ENCODE results near the gene SPTLC1.
A peak's percentile ranks its signal among the peaks of the same experiment; 100 is the strongest.
"Not testable (repeated sequence)": the region's sequence is repeated elsewhere in the genome, so short reads cannot be mapped to it uniquely, and the experiment has no call there.

Gene SPTLC1

GRCh38 chr9:92115071-92115858 is at the start of gene SPTLC1:
Gene SPTLC1 (minus strand): TSS chr9:92115413. CDS start chr9:92115370, 43 bp downstream.
- DNase-seq (ENCODE audit: low read depth): peak; percentile 64

DNA sequence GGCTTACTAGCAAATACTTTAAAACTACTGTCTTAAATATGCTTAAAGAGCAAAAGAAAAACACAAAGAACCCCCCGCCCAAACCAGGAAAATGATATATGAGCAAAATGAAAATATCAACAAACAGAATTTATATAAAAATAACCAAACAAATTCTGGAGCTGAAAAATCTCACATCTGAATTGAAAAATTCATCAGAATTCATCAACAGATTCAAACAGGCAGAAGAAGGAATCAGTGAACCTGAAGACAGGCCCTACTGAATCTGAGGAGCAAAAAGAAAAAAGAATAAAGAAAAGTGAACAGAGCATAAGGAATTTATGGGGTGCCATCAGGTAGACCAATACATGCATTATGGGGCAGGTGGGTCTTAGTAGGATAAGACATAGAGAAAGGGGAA is 49.8 kb upstream of the SPTLC1 start:
- no peak for DNase-seq (ENCODE audit: low read depth)

GRCh38 chr9:92164490-92164889 is 49.3 kb upstream of the SPTLC1 start:
- DNase-seq (ENCODE audit: low read depth): no peak

DNA sequence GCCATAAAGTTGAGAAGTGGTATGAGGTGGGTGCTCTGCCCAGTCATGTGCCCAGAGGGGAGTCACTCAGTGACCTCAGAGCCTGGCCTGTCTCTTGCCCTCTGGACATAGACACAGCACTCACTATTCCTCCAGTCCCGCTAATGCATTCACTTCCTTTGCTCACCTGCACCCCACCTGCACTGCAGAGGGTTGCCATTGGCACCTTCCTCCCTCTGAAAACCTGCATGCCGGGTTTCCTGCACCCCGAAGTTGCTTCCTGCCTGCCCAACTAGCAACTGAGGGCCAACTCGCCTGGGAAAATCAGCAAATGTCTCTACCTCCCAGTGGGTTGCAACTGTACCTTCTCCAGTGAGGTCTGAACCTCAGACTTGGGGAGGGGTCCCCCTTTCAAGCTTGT is 48.1 kb upstream of the SPTLC1 start:
- DNase-seq (ENCODE audit: low read depth): no peak

GRCh38 chr9:92160786-92161185 is 45.6 kb upstream of the SPTLC1 start:
- no peak for DNase-seq (ENCODE audit: low read depth)

DNA sequence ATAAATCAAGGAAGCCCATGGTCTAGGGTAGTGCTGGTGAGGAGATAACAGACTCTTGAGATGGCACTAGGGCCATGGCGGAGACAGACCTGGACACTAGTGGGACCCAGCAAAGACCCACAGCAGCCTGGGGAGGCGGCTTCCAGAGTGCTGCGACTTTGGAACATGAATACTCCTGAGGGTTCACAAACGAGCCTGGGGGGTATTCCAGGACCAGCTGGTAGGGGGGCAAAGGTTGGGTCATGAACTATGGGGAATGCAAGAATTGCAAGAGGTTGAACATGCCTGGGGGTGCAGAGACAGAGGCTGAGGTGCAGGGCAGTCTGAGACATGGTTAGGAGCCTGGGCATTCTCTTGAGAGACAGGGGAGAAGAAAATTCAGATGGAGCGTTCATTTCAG is 43.8 kb upstream of the SPTLC1 start:
- DNase-seq (ENCODE audit: low read depth): no peak

DNA sequence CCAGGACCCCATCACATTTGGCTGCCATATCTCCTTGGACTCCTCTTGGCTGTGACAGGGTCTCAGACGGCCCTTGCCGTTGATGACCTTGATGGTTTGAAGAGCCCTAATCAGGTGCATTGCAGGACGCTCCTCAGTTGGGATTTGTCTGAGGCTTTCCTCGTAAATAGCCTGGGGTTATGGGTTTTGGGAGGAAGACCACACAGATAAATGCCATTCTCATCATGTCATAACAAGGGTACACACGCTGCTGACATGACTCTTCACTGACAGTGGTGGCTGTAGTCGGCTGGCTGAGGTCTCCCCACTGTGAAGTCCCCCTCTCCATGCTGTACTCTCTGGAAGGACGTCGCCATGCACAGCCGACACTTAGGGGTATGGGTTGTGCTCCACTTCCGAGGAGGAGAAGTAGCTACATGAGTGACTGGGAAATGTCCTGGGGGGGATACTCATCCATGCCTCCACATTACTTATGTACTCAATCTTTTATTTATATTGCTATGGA is 42.9 kb upstream of the SPTLC1 start:
- DNase-seq (ENCODE audit: low read depth): no peak

DNA sequence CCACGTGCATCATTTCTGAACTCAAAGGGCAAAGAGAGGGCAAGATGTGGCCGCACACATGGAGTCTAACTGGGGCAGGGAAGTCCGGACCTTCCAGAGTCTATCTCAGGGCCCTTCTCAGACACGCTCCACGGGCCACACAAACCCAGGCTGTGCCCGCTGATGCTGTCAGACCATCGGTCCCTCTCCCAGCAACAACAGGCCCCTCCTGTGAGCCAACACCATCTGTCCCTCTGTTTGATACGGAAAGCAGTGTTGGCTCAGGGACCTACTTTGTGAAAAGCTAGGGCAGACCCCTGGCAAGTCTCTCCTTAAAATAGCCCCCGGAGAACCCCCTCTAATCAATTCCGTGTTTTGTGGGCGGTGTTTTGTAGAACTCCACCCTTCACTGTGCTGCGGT is 40.5 kb upstream of the SPTLC1 start:
- DNase-seq (ENCODE audit: low read depth): not testable (repeated sequence)

GRCh38 chr9:92155221-92155620 is 40.0 kb upstream of the SPTLC1 start:
- no peak for DNase-seq (ENCODE audit: low read depth)

DNA sequence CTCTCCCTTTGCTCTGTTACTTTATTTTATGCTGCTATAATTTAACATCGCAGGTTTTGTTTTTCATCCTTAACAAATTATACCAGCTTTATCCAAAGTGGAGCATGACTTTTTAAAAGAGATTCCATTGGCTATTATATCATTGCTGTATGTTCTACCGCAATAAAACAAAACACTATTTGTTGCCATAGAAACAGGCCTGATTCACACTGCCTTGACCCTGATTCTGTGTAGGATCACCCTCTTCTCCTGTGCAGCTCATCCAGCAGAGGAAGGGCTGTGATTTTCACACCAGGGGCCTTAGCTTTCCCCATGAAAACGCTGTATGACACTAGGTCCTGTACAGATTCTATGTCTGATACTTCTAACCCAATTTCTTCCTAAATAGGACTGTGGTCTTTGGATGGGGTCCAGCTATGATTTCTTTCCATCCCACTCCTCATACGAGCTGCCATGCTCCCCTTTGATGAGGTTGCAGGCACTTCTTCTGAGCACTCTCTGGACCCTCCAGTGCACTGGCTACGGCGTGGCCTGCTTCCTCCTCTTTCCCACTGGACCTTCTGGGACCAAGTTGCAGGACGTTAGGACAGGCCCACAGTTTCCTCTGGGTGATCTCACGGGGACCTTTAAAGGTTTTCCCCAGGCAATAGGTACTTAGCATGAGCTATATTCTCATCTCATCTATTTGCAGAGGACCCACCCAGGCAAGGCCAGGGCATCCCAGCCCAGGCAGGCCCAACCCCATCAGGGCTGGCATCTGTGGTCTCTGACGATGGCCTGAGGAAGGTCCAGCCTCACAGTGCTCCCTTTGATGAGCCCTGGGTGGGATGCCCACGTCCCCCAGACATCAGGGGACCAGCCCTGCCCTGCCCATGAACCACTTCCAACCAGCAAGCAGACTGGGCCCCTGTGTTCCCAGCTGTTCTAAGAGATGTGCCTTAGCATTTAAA is 38.5 kb upstream of the SPTLC1 start:
- DNase-seq (ENCODE audit: low read depth): peak; percentile 74

- peak; percentile 42 for DNase-seq (ENCODE audit: low read depth)
Measured at GRCh38 chr9:92151691-92152393, 36.6 kb upstream of the SPTLC1 start.

- DNase-seq (ENCODE audit: low read depth): not testable (repeated sequence)
Measured at GRCh38 chr9:92150501-92151470, 35.6 kb upstream of the SPTLC1 start.

DNA sequence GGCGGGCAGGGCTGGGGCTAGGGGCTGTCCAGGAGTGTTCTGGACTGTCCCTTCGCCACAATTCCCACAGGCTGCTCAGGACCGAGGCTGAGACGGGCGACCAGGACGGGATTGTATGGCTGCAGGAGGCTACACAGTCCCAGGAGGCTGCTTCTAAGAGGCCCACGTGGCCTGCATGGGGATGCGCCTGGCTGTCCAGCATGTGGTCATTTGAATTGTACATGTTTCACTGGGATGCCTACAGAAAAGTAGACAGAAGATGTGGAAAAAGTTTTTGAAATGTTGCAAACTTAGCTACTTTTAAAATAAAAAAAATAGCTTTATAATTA is 32.6 kb upstream of the SPTLC1 start:
- no peak for DNase-seq (ENCODE audit: low read depth)

- peak; percentile 76 for DNase-seq (ENCODE audit: low read depth)
Measured at GRCh38 chr9:92147030-92147851, 32.0 kb upstream of the SPTLC1 start.

DNA sequence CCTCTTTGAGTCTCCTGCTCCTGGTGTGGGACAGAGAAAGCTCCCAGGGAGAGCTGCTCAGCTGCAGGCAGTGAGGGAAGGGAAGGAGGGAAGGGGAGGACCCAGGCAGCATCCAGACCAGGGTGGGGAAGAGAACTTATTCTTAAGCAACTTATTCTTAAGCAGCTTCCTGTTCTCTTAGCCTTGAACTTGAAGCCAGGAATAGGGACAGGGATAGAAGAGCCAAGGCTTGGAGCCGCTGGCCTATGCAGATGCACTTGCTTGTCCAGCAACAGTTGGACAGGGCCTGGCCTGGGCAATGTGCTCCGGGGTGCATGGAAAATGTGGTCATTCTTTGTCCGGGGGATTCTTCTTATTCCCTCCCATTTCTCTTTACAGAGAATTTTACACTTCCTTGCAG is 31.4 kb upstream of the SPTLC1 start:
- no peak for DNase-seq (ENCODE audit: low read depth)

DNA sequence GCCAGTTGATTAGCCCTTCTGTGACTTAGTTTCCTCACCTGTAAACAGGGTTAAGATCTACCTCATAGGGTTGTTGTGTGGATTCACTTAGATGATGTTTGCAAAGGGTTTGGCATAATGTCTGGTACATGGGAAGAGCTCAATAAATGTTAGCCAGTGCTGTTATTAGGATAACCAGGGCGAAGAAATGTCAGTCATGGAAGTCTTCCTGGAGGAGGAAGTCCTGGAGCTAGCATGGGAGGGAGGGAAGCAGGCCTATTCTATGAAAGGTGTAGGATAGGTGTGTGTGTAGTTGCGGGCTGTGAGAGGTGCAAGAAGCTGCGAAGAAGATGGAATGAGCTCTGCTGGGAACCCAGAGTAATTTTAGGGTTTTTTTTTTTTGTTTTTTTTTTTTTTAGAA is 30.6 kb upstream of the SPTLC1 start:
- DNase-seq (ENCODE audit: low read depth): not testable (repeated sequence)

GRCh38 chr9:92142329-92142728 is 27.1 kb upstream of the SPTLC1 start:
- DNase-seq (ENCODE audit: low read depth): no peak

GRCh38 chr9:92141144-92142129 is 26.2 kb upstream of the SPTLC1 start:
- DNase-seq (ENCODE audit: low read depth): no peak

DNA sequence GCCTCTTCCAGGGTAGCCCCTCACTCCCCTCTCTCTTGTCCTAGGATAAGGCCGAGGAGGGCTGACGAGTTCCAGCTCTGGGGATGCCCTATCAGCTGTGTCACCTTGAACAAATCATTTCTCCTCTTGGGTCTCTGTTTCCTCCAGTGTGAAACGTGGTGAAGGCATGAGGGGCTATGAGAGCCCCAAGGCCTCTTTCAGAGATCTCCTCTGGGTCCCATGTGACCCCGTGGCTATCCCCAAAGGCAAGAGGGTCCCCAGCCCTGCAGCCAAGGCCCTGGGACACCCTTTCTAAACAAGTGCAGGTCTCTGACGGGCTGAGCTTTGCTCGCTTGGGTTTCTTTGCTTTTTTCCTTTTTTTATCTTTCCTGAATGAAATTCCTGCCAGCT is 25.5 kb upstream of the SPTLC1 start:
- no peak for DNase-seq (ENCODE audit: low read depth)

Measured in GM04503 (cell line).